SK-N-DZ (cell line): ENCODE results near the gene TAGLN.
"Not testable (repeated sequence)": the region's sequence is repeated elsewhere in the genome, so short reads cannot be mapped to it uniquely, and the experiment has no call there.

Source experiments
- DNase-seq: peaks from one replicate; pipeline ENCODE4 v3.0.0-alpha.2; 2015; ENCODE audit warnings: low spot score

The TAGLN gene

GRCh38 chr11:117195761-117196160 is 3.4 kb upstream of the TAGLN start:
- DNase-seq, result no peak

- DNase-seq, result no peak
These were observed 2.2 kb upstream of the TAGLN start for GRCh38 chr11:117197006-117197405.

GRCh38 chr11:117197516-117198456 is 1.4 kb upstream of the TAGLN start:
- DNase-seq, result no peak

GRCh38 chr11:117198613-117199012 is 557 bp upstream of the TAGLN start:
- no peak for DNase-seq

GRCh38 chr11:117199916-117200812 is 994 bp downstream of the TAGLN start:
- no peak for DNase-seq

GRCh38 chr11:117200813-117201657 is 1.9 kb downstream of the TAGLN start:
- no peak for DNase-seq

- no peak for DNase-seq
These were observed 2.6 kb downstream of the TAGLN start for GRCh38 chr11:117201658-117202305.

- DNase-seq, result no peak
These were observed 3.4 kb downstream of the TAGLN start for GRCh38 chr11:117202386-117203068.

- no peak for DNase-seq
These were observed 3.9 kb downstream of the TAGLN start for GRCh38 chr11:117203069-117203407.

GRCh38 chr11:117204283-117205080 is 5.3 kb downstream of the TAGLN start:
- DNase-seq, result no peak

- DNase-seq, result no peak
These were observed 6.1 kb downstream of the TAGLN start for GRCh38 chr11:117205211-117205818.

GRCh38 chr11:117206111-117206510 is 6.9 kb downstream of the TAGLN start:
- not testable (repeated sequence) for DNase-seq

- DNase-seq, result not testable (repeated sequence)
These were observed 7.7 kb downstream of the TAGLN start for GRCh38 chr11:117206859-117207258.

GRCh38 chr11:117207481-117207880 is 8.3 kb downstream of the TAGLN start:
- DNase-seq, result not testable (repeated sequence)

- not testable (repeated sequence) for DNase-seq
These were observed 9.5 kb downstream of the TAGLN start for GRCh38 chr11:117208710-117209109.

GRCh38 chr11:117209351-117210125 is 10.4 kb downstream of the TAGLN start:
- DNase-seq, result not testable (repeated sequence)

- no peak for DNase-seq
These were observed 11.4 kb downstream of the TAGLN start for GRCh38 chr11:117210620-117211019.

GRCh38 chr11:117212697-117213355 is 13.7 kb downstream of the TAGLN start:
- no peak for DNase-seq
